H9 (cell line): ENCODE results near the gene DMD. TPM values are rescaled to one million over a fixed set of nuclear protein-coding genes. Genes with fewer than 3 reads are reported as not detected.

Source experiments
- DNase-seq: peaks from one replicate; pipeline ENCODE4 v3.0.0-alpha.2; 2017
- H2AFZ ChIP-seq: one replicate; pipeline ENCODE4 v1.6.1; 2013; ENCODE audit warnings: mild to moderate bottlenecking, low read length, control low read depth, moderate library complexity
- H2AK5ac ChIP-seq: 2 replicates; pipeline ENCODE4 v1.6.1; 2013; ENCODE audit warnings: low read length, control low read depth, mixed read lengths; ENCODE audit not compliant: insufficient read length
- H2BK120ac ChIP-seq: one replicate; pipeline ENCODE4 v1.6.1; 2013; ENCODE audit warnings: low read depth, mild to moderate bottlenecking, low read length, control low read depth, inconsistent platforms; ENCODE audit not compliant: poor library complexity, severe bottlenecking
- H2BK12ac ChIP-seq: 2 replicates; pipeline ENCODE4 v1.6.1; 2013; ENCODE audit warnings: low read length, control low read depth, mixed read lengths, low read depth; ENCODE audit not compliant: insufficient read length
- H2BK15ac ChIP-seq: 2 replicates; pipeline ENCODE4 v1.6.1; 2013; ENCODE audit warnings: low read depth, low read length, control low read depth
- H2BK20ac ChIP-seq: one replicate; pipeline ENCODE4 v1.6.1; 2013; ENCODE audit warnings: low read depth, mild to moderate bottlenecking, low read length, control low read depth, inconsistent platforms; ENCODE audit not compliant: poor library complexity, severe bottlenecking
- H2BK5ac ChIP-seq: 2 replicates; pipeline ENCODE4 v1.6.1; 2013; ENCODE audit warnings: low read length, control low read depth, mixed read lengths; ENCODE audit not compliant: insufficient read length
- H3K14ac ChIP-seq: 2 replicates; pipeline ENCODE4 v1.6.1; 2013; ENCODE audit warnings: low read length, control low read depth; ENCODE audit not compliant: insufficient read depth
- H3K18ac ChIP-seq: 2 replicates; pipeline ENCODE4 v1.6.1; 2013; ENCODE audit warnings: low read depth, mild to moderate bottlenecking, mixed read lengths, low read length, control low read depth; ENCODE audit not compliant: insufficient read length
- H3K23ac ChIP-seq: 2 replicates; pipeline ENCODE4 v1.6.1; 2013; ENCODE audit warnings: low read length, control low read depth, mixed read lengths, low read depth; ENCODE audit not compliant: insufficient read length
- H3K23me2 ChIP-seq: 2 replicates; pipeline ENCODE4 v1.6.1; 2013; ENCODE audit warnings: low read depth, mild to moderate bottlenecking, mixed read lengths, low read length, control low read depth; ENCODE audit not compliant: insufficient read length, poor library complexity, severe bottlenecking
- H3K27ac ChIP-seq: 2 replicates; pipeline ENCODE4 v1.5.1; 2013; ENCODE audit warnings: low read length, control low read depth, mixed read lengths, low read depth; ENCODE audit not compliant: insufficient read length
- H3K27me3 ChIP-seq: 2 replicates; pipeline ENCODE4 v1.6.1; 2013; ENCODE audit warnings: low read length, control low read depth, inconsistent platforms; ENCODE audit not compliant: insufficient read depth
- H3K4ac ChIP-seq: 2 replicates; pipeline ENCODE4 v1.6.1; 2013; ENCODE audit warnings: low read depth, mild to moderate bottlenecking, control low read depth, inconsistent platforms, low read length, moderate library complexity
- H3K4me1 ChIP-seq: 2 replicates; pipeline ENCODE4 v1.6.1; 2013; ENCODE audit warnings: low read length, control low read depth, inconsistent platforms; ENCODE audit not compliant: insufficient read depth
- H3K4me2 ChIP-seq: 2 replicates; pipeline ENCODE4 v1.6.1; 2013; ENCODE audit warnings: low read length, control low read depth, mixed read lengths; ENCODE audit not compliant: insufficient read length, insufficient read depth
- H3K56ac ChIP-seq: 2 replicates; pipeline ENCODE4 v1.6.1; 2013; ENCODE audit warnings: low read depth, mild to moderate bottlenecking, mixed read lengths, low read length, control low read depth; ENCODE audit not compliant: insufficient read length
- H3K79me1 ChIP-seq: 2 replicates; pipeline ENCODE4 v1.6.1; 2013; ENCODE audit warnings: low read depth, mild to moderate bottlenecking, moderate library complexity, low read length, control low read depth, inconsistent platforms; ENCODE audit not compliant: insufficient read depth, poor library complexity, severe bottlenecking
- H3K79me2 ChIP-seq: 2 replicates; pipeline ENCODE4 v1.6.1; 2013; ENCODE audit warnings: low read length, control low read depth, inconsistent platforms; ENCODE audit not compliant: insufficient read depth
- H3K9ac ChIP-seq: 2 replicates; pipeline ENCODE4 v1.6.1; 2013; ENCODE audit warnings: low read length, control low read depth, mixed read lengths; ENCODE audit not compliant: insufficient read length; ENCODE audit errors: extremely low read depth
- H3K9me3 ChIP-seq: one replicate; pipeline ENCODE4 v1.6.1; 2013; ENCODE audit warnings: low read depth, low read length, inconsistent platforms; ENCODE audit not compliant: control insufficient read depth
- H3T11ph ChIP-seq: one replicate; pipeline ENCODE4 v1.6.1; 2013; ENCODE audit warnings: mild to moderate bottlenecking, low read length, control low read depth, inconsistent platforms
- H4K20me1 ChIP-seq: one replicate; pipeline ENCODE4 v1.6.1; 2013; ENCODE audit not compliant: control insufficient read depth, insufficient read length, insufficient read depth
- H4K5ac ChIP-seq: 2 replicates; pipeline ENCODE4 v1.6.1; 2013; ENCODE audit warnings: low read depth, mild to moderate bottlenecking, mixed read lengths, low read length, control low read depth; ENCODE audit not compliant: insufficient read length
- H4K8ac ChIP-seq: replicated peaks from 2 replicates; pipeline ENCODE4 v1.6.1; 2013; ENCODE audit warnings: low read length, control low read depth, mixed read lengths, low read depth; ENCODE audit not compliant: insufficient read length
- H4K91ac ChIP-seq: 2 replicates; pipeline ENCODE4 v1.6.1; 2013; ENCODE audit warnings: low read depth, mild to moderate bottlenecking, moderate library complexity, mixed read lengths, low read length, control low read depth; ENCODE audit not compliant: insufficient read length
- H3K27ac Mint-ChIP-seq, 3 experiments: 2 replicates in 2 of 3; 3 replicates in 1 of 3; pipeline ENCODE4 v1.8.0; 2020 to 2021; ENCODE audit warnings: mixed read lengths in 3 of 3, mild to moderate bottlenecking in 1 of 3, moderate library complexity in 1 of 3
- H3K27me3 Mint-ChIP-seq: 2 replicates; pipeline ENCODE4 v1.8.0; 2021; ENCODE audit warnings: low read depth, mild to moderate bottlenecking, moderate library complexity, mixed read lengths
- H3K36me3 Mint-ChIP-seq, 3 experiments: 2 replicates in 2 of 3; 3 replicates in 1 of 3; pipeline ENCODE4 v1.8.0; 2020 to 2021; ENCODE audit warnings: low read depth in 3 of 3, mixed read lengths in 3 of 3; ENCODE audit not compliant: insufficient read depth in 1 of 3
- H3K4me1 Mint-ChIP-seq, 2 experiments: 2 replicates each; pipeline ENCODE4 v1.8.0; 2020; ENCODE audit warnings: mixed read lengths in 2 of 2
- H3K4me3 Mint-ChIP-seq, 2 experiments: 2 replicates in 1 of 2; 3 replicates in 1 of 2; pipeline ENCODE4 v1.8.0; 2020 to 2021; ENCODE audit warnings: mild to moderate bottlenecking in 2 of 2, mixed read lengths in 2 of 2, moderate library complexity in 1 of 2
- H3K9me3 Mint-ChIP-seq, 2 experiments: 2 replicates in 1 of 2; 3 replicates in 1 of 2; pipeline ENCODE4 v1.8.0; 2020; ENCODE audit warnings: mild to moderate bottlenecking in 2 of 2, mixed read lengths in 2 of 2, moderate library complexity in 1 of 2
- CTCF ChIP-seq: fragments of 200-600 bp; sonication (generic); conservative IDR thresholded peaks from 3 replicates; pipeline ENCODE4 v1.8.0; 2021; ENCODE audit warnings: antibody characterized with exemption, mild to moderate bottlenecking
- WGBS: extraction: QIAGEN DNeasy Blood & Tissue Kit; methylation state at CpG from one replicate; pipeline ENCODE4 v1.1.7; 2013; ENCODE audit warnings: missing lambda C conversion rate, low lambda C conversion rate, mixed read lengths; ENCODE audit not compliant: insufficient read length; ENCODE audit errors: extremely low coverage; 5-methylcytosine and 5-hydroxymethylcytosine counted together
- total RNA-seq: library from RNA; stranded (reverse); gene quantifications from 2 replicates; pipeline ENCODE4 v1.2.1, GENCODE V29; 2021

The DMD gene
- total RNA-seq, 1 experiment from 2014 or later: 3.8 TPM

DNA sequence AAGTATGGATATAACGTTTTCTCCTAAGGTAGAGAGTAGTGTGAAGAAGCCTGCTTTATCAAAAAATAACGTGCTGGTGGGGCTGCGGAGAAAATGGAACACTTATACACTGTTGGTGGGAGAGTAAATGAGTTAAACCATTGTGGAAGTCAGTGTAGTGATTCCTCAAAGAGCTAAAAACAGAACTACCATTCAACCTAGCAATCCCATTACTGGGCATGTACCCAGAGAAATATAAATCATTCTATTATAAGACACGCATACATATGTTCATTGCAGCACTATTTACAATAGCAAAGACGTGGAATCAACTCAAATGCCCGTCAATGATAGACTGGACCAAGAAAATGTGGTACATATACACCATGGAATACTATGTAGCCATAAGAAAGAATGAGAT lies 196.4 kb downstream of the DMD start:
- no peak overlapping the region for H2BK5ac ChIP-seq
- H3K27ac Mint-ChIP-seq: no peak overlapping the region; a peak in 1 of 7 replicates
- H3T11ph ChIP-seq: no peak overlapping the region
- no peaks in the 10 kb centered on the region for H3K27me3 ChIP-seq
- no peak for DNase-seq
- H2BK20ac ChIP-seq: no peak overlapping the region
- H3K27me3 Mint-ChIP-seq: no peaks in the 10 kb centered on the region
- no CpG with 5 or more reads among the region's 6 CpGs for WGBS
- H2AK5ac ChIP-seq: no peak overlapping the region
- H4K91ac ChIP-seq: no peak overlapping the region
- H2BK120ac ChIP-seq: no peak overlapping the region
- H3K56ac ChIP-seq: no peak overlapping the region
- H2BK15ac ChIP-seq: no peak overlapping the region
- H3K79me2 ChIP-seq: no peaks in the 10 kb centered on the region
- H3K14ac ChIP-seq: no peak overlapping the region
- H3K9ac ChIP-seq: no peak overlapping the region
- H3K4me1 ChIP-seq: no peaks in the 10 kb centered on the region
- no peak overlapping the region for H3K18ac ChIP-seq
- H3K27ac ChIP-seq: no peak overlapping the region
- H4K5ac ChIP-seq: no peak overlapping the region
- H3K23me2 ChIP-seq: no peaks in the 10 kb centered on the region
- H4K8ac ChIP-seq: no peak overlapping the region
- no peaks in the 10 kb centered on the region for H4K20me1 ChIP-seq
- peaks cover 8 to 12% of the 10 kb centered on the region in 2 experiments; a peak in 2 of 4 replicates for H3K4me1 Mint-ChIP-seq
- TF ChIP-seq CTCF: no peak
- no peak overlapping the region for H3K23ac ChIP-seq
- H3K9me3 ChIP-seq: no peaks in the 10 kb centered on the region
- no peaks in the 10 kb centered on the region for H3K79me1 ChIP-seq
- no peak overlapping the region for H2BK12ac ChIP-seq
- H2AFZ ChIP-seq: no peak overlapping the region
- peaks cover 7 to 10% of the 10 kb centered on the region in 2 experiments; a peak in 4 of 5 replicates for H3K9me3 Mint-ChIP-seq
- no peak overlapping the region for H3K4me2 ChIP-seq
- peaks cover 0 to 2% (median 0%) of the 10 kb centered on the region in 3 experiments; a peak in 1 of 7 replicates for H3K36me3 Mint-ChIP-seq
- no peak overlapping the region for H3K4ac ChIP-seq
- no peak overlapping the region for H3K4me3 Mint-ChIP-seq
